Effector memory CD8-positive, alpha-beta T cell (primary cell): ENCODE measurements around the gene HAND2.

Experiments
- ATAC-seq: fragments of 150-1000 bp; cut with Tn5 transposase; replicated peaks from 2 replicates; pipeline ENCODE4 v1.10.0; 2021; ENCODE audit warnings: mild to moderate bottlenecking, moderate library complexity
- DNase-seq, 3 experiments: peaks; one replicate each; pipeline ENCODE4 v3.0.0; 2021
- H3K27ac Mint-ChIP-seq, 2 donors: one replicate each; pipeline ENCODE4 v1.8.0; 2022; ENCODE audit warnings: mild to moderate bottlenecking in 2 of 2, mixed read lengths in 2 of 2, moderate library complexity in 2 of 2
- H3K27me3 Mint-ChIP-seq, 2 donors: one replicate each; pipeline ENCODE4 v1.8.0; 2022; ENCODE audit warnings: mixed read lengths in 2 of 2
- H3K36me3 Mint-ChIP-seq: one replicate; pipeline ENCODE4 v1.8.0; 2022; ENCODE audit warnings: mild to moderate bottlenecking, moderate library complexity, mixed read lengths; ENCODE audit not compliant: insufficient read depth
- H3K4me1 Mint-ChIP-seq, 2 donors: one replicate each; pipeline ENCODE4 v1.8.0; 2022; ENCODE audit warnings: low read depth in 2 of 2, mixed read lengths in 2 of 2
- H3K4me3 Mint-ChIP-seq, 2 donors: one replicate each; pipeline ENCODE4 v1.8.0; 2022; ENCODE audit warnings: mild to moderate bottlenecking in 2 of 2, mixed read lengths in 2 of 2, moderate library complexity in 2 of 2
- H3K9me3 Mint-ChIP-seq, 2 donors: one replicate each; pipeline ENCODE4 v1.8.0; 2022; ENCODE audit warnings: mixed read lengths in 2 of 2
- total RNA-seq, 9 experiments: gene quantifications; one replicate each; lab custom pipeline; 2026; lab: John Stamatoyannopoulos, UW

The HAND2 gene
- 0 to 0.11 (median 0) reads per million in 9 experiments for total RNA-seq

GRCh38 chr4:173529477-173530325 is at the start of gene HAND2:
TSS of gene HAND2 (minus strand) at chr4:173530229. CDS start at chr4:173529289, 940 bp downstream.
- no peak for ATAC-seq
- Mint-ChIP-seq H3K4me3 (peak within 1 kb of the TSS; percentile 60 to 75), H3K36me3 (peaks cover 37% of the 10 kb centered on the region), H3K4me1 (peaks cover 7 to 16% of the 10 kb centered on the region in 2 donors), H3K9me3 (peaks cover 0 to 2% of the 10 kb centered on the region in 2 donors), H3K27ac (peak within 1 kb of the TSS in 1 of 2 donors; percentile 44), H3K27me3 (peaks cover 91 to 97% of the 10 kb centered on the region in 2 donors)
- DNase-seq = no peak

- ATAC-seq (no peak), DNase-seq (no peak)
- Mint-ChIP-seq H3K4me3 (no peak overlapping the region), H3K9me3 (no peaks in the 10 kb centered on the region), H3K4me1 (no peaks in the 10 kb centered on the region), H3K36me3 (no peaks in the 10 kb centered on the region), H3K27me3 (peaks cover 6 to 33% of the 10 kb centered on the region in 2 donors), H3K27ac (no peak overlapping the region)
These were observed 48.9 kb upstream of the HAND2 start for GRCh38 chr4:173578956-173579355.

- ATAC-seq (no peak), DNase-seq (no peak)
- Mint-ChIP-seq H3K4me1 (no peaks in the 10 kb centered on the region), H3K27ac (no peak overlapping the region), H3K27me3 (peaks cover 11 to 36% of the 10 kb centered on the region in 2 donors), H3K36me3 (no peaks in the 10 kb centered on the region), H3K4me3 (no peak overlapping the region), H3K9me3 (no peaks in the 10 kb centered on the region)
These were observed 47.9 kb upstream of the HAND2 start for GRCh38 chr4:173577963-173578362.

GRCh38 chr4:173575482-173576152 is 45.6 kb upstream of the HAND2 start:
- ATAC-seq (no peak), DNase-seq (no peak)
- Mint-ChIP-seq H3K27me3 (peaks cover 15 to 33% of the 10 kb centered on the region in 2 donors), H3K4me1 (no peaks in the 10 kb centered on the region), H3K9me3 (no peaks in the 10 kb centered on the region), H3K4me3 (no peak overlapping the region), H3K27ac (no peak overlapping the region), H3K36me3 (no peaks in the 10 kb centered on the region)

GRCh38 chr4:173573725-173574124 is 43.7 kb upstream of the HAND2 start:
- H3K9me3 Mint-ChIP-seq = no peaks in the 10 kb centered on the region
- DNase-seq (no peak), ATAC-seq (no peak)
- H3K27me3 Mint-ChIP-seq = peaks cover 15 to 32% of the 10 kb centered on the region in 2 donors
- no peak overlapping the region for H3K27ac Mint-ChIP-seq
- no peaks in the 10 kb centered on the region for H3K4me1 Mint-ChIP-seq
- no peak overlapping the region for H3K4me3 Mint-ChIP-seq
- H3K36me3 Mint-ChIP-seq = no peaks in the 10 kb centered on the region

- peaks cover 15 to 27% of the 10 kb centered on the region in 2 donors for H3K27me3 Mint-ChIP-seq
- no peaks in the 10 kb centered on the region for H3K9me3 Mint-ChIP-seq
- H3K36me3 Mint-ChIP-seq = no peaks in the 10 kb centered on the region
- DNase-seq (no peak), ATAC-seq (no peak)
- no peak overlapping the region for H3K27ac Mint-ChIP-seq
- H3K4me1 Mint-ChIP-seq = no peaks in the 10 kb centered on the region
- no peak overlapping the region for H3K4me3 Mint-ChIP-seq
These were observed 43.3 kb upstream of the HAND2 start for GRCh38 chr4:173573286-173573685.

GRCh38 chr4:173572493-173573129 is 42.6 kb upstream of the HAND2 start:
- Mint-ChIP-seq H3K9me3 (no peaks in the 10 kb centered on the region), H3K4me3 (no peak overlapping the region), H3K4me1 (no peaks in the 10 kb centered on the region)

GRCh38 chr4:173571620-173572019 is 41.6 kb upstream of the HAND2 start:
- Mint-ChIP-seq H3K9me3 (no peaks in the 10 kb centered on the region), H3K4me1 (no peaks in the 10 kb centered on the region), H3K4me3 (no peak overlapping the region), H3K27ac (no peak overlapping the region), H3K27me3 (peaks cover 9 to 19% of the 10 kb centered on the region in 2 donors), H3K36me3 (no peaks in the 10 kb centered on the region)
- ATAC-seq (no peak), DNase-seq (no peak)

More at GRCh38 chr4:173572493-173573129, 42.6 kb upstream of the HAND2 start:
- DNase-seq = no peak
- no peak for ATAC-seq
- Mint-ChIP-seq H3K27me3 (peaks cover 9 to 21% of the 10 kb centered on the region in 2 donors), H3K36me3 (no peaks in the 10 kb centered on the region), H3K27ac (peak overlapping the region in 1 of 2 donors; percentile 44)

GRCh38 chr4:173565281-173565680 is 35.3 kb upstream of the HAND2 start:
- ATAC-seq (no peak), DNase-seq (no peak)
- H3K4me3 Mint-ChIP-seq = no peak overlapping the region
- no peaks in the 10 kb centered on the region for H3K36me3 Mint-ChIP-seq
- H3K27me3 Mint-ChIP-seq = peaks cover 1 to 21% of the 10 kb centered on the region in 2 donors
- H3K4me1 Mint-ChIP-seq = no peaks in the 10 kb centered on the region
- H3K9me3 Mint-ChIP-seq = no peaks in the 10 kb centered on the region
- H3K27ac Mint-ChIP-seq = no peak overlapping the region

GRCh38 chr4:173564461-173564860 is 34.4 kb upstream of the HAND2 start:
- no peaks in the 10 kb centered on the region for H3K9me3 Mint-ChIP-seq
- no peaks in the 10 kb centered on the region for H3K4me1 Mint-ChIP-seq
- H3K4me3 Mint-ChIP-seq = no peak overlapping the region
- no peak for ATAC-seq
- H3K27ac Mint-ChIP-seq = no peak overlapping the region
- DNase-seq = no peak
- no peaks in the 10 kb centered on the region for H3K36me3 Mint-ChIP-seq
- peaks cover 8 to 29% of the 10 kb centered on the region in 2 donors for H3K27me3 Mint-ChIP-seq

- Mint-ChIP-seq H3K9me3 (no peaks in the 10 kb centered on the region), H3K27ac (no peak overlapping the region), H3K36me3 (no peaks in the 10 kb centered on the region), H3K27me3 (peaks cover 20 to 60% of the 10 kb centered on the region in 2 donors), H3K4me1 (no peaks in the 10 kb centered on the region), H3K4me3 (no peak overlapping the region)
- ATAC-seq (no peak), DNase-seq (no peak)
These were observed 30.9 kb upstream of the HAND2 start for GRCh38 chr4:173560896-173561295.

GRCh38 chr4:173556398-173557131 is 26.5 kb upstream of the HAND2 start:
- H3K27ac Mint-ChIP-seq = no peak overlapping the region
- ATAC-seq (no peak), DNase-seq (no peak)
- H3K36me3 Mint-ChIP-seq = no peaks in the 10 kb centered on the region
- no peaks in the 10 kb centered on the region for H3K4me1 Mint-ChIP-seq
- no peaks in the 10 kb centered on the region for H3K9me3 Mint-ChIP-seq
- H3K27me3 Mint-ChIP-seq = peaks cover 33 to 53% of the 10 kb centered on the region in 2 donors
- no peak overlapping the region for H3K4me3 Mint-ChIP-seq

- H3K27ac Mint-ChIP-seq = no peak overlapping the region
- ATAC-seq (no peak), DNase-seq (no peak)
- no peaks in the 10 kb centered on the region for H3K36me3 Mint-ChIP-seq
- H3K9me3 Mint-ChIP-seq = peaks cover 0 to 4% of the 10 kb centered on the region in 2 donors
- H3K4me3 Mint-ChIP-seq = no peak overlapping the region
- peaks cover 67 to 89% of the 10 kb centered on the region in 2 donors for H3K27me3 Mint-ChIP-seq
- no peaks in the 10 kb centered on the region for H3K4me1 Mint-ChIP-seq
These were observed 17.9 kb upstream of the HAND2 start for GRCh38 chr4:173547889-173548288.
